Lower leg skin (tissue), 4 donors: ENCODE results near the gene ADAMTS6. TPM values are rescaled to one million over a fixed set of nuclear protein-coding genes. Genes with fewer than 3 reads are reported as not detected.

ENCODE experiments used
- DNase-seq, 2 donors: peaks; one replicate each; pipeline ENCODE4 v3.0.0-alpha.2; 2019; ENCODE audit warnings: low spot score in 2 of 2
- H3K4me3 ChIP-seq: fragments of 200-600 bp; sonication (generic); 2 replicates; pipeline ENCODE4 v1.5.1; 2017; ENCODE audit warnings: mild to moderate bottlenecking, low read depth; ENCODE audit not compliant: poor library complexity, severe bottlenecking
- POLR2A ChIP-seq, 2 donors: fragments of 450-650 bp; IDR thresholded peaks; one replicate each; pipeline ENCODE4 v1.6.1; 2016 to 2017; ENCODE audit warnings: antibody characterized with exemption in 2 of 2, mild to moderate bottlenecking in 1 of 2, moderate library complexity in 1 of 2
- WGBS, 2 donors: methylation state at CpG; one replicate each; pipeline ENCODE4 v1.1.5; 2018; 5-methylcytosine and 5-hydroxymethylcytosine counted together
- intact Hi-C: fragments of 100-400 bp; cut with DNase I; formaldehyde crosslinking; loops from one replicate; pipeline ENCODE4 v1.15.0; 2023; ENCODE audit warnings: low total_unique reads
- total RNA-seq, 4 donors: library from RNA; depleted of rRNA; stranded (reverse); fragments of >200 nt; gene quantifications; one replicate each; pipeline ENCODE4 v1.1.0, GENCODE V29; 2016
- TF ChIP-seq, protein P1 (sequence below), 3 donors: fragments of 450-650 bp; IDR thresholded peaks; one replicate each; pipeline ENCODE4 v1.5.1; 2016; ENCODE audit warnings: antibody characterized with exemption in 3 of 3, mild to moderate bottlenecking in 3 of 3, moderate library complexity in 2 of 3

Gene ADAMTS6
- total RNA-seq, 4 donors from 2014 or later = 0.42 to 1.1 (median 0.82) TPM

DNA sequence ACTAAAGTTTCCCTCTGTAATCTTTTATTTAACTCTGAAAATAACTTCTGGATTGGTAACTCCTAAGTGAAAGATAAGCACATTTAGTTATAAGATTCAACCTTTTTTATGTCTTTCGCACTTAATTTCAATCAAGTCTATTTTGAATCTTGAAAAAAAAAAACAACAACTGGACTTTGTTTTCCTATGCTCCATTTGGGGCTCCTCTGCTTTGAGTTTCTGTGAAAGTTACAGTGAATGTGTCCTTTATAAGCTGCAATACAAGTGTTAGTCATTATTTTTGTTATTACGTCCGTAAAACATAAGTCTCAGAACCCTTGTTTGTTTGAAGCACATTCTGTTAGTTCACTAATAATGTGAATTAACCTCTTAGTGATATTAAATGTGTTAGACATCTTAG is 276.8 kb downstream of the ADAMTS6 start:
- WGBS, 2 donors = 87 to 90% methylated on average over 3 of the region's 3 CpGs
- no peak for DNase-seq
- intact Hi-C loops = no loop called here
- no peak overlapping the region for H3K4me3 ChIP-seq
- TF ChIP-seq, protein P1, sequence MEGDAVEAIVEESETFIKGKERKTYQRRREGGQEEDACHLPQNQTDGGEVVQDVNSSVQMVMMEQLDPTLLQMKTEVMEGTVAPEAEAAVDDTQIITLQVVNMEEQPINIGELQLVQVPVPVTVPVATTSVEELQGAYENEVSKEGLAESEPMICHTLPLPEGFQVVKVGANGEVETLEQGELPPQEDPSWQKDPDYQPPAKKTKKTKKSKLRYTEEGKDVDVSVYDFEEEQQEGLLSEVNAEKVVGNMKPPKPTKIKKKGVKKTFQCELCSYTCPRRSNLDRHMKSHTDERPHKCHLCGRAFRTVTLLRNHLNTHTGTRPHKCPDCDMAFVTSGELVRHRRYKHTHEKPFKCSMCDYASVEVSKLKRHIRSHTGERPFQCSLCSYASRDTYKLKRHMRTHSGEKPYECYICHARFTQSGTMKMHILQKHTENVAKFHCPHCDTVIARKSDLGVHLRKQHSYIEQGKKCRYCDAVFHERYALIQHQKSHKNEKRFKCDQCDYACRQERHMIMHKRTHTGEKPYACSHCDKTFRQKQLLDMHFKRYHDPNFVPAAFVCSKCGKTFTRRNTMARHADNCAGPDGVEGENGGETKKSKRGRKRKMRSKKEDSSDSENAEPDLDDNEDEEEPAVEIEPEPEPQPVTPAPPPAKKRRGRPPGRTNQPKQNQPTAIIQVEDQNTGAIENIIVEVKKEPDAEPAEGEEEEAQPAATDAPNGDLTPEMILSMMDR (IDR thresholded peaks at IDR 0.05) = no peak
- no peak for TF ChIP-seq POLR2A (IDR thresholded peaks at IDR 0.05)

GRCh38 chr5:65203746-65204145 is 278.0 kb downstream of the ADAMTS6 start:
- intact Hi-C loops = no loop called here
- TF ChIP-seq POLR2A (IDR thresholded peaks at IDR 0.05) = no peak
- no peak overlapping the region for H3K4me3 ChIP-seq
- no peak for DNase-seq
- WGBS, 2 donors = 63 to 67% methylated on average over 1 of the region's 1 CpG

- no peak for DNase-seq
- TF ChIP-seq, protein P1 (IDR thresholded peaks at IDR 0.05) = no peak
- TF ChIP-seq POLR2A (IDR thresholded peaks at IDR 0.05) = no peak
- WGBS, 2 donors = 43 to 44% methylated on average over 3 of the region's 3 CpGs
- no peak overlapping the region for H3K4me3 ChIP-seq
- intact Hi-C loops = no loop called here
Observed at GRCh38 chr5:65199993-65200675, 281.6 kb downstream of the ADAMTS6 start.

DNA sequence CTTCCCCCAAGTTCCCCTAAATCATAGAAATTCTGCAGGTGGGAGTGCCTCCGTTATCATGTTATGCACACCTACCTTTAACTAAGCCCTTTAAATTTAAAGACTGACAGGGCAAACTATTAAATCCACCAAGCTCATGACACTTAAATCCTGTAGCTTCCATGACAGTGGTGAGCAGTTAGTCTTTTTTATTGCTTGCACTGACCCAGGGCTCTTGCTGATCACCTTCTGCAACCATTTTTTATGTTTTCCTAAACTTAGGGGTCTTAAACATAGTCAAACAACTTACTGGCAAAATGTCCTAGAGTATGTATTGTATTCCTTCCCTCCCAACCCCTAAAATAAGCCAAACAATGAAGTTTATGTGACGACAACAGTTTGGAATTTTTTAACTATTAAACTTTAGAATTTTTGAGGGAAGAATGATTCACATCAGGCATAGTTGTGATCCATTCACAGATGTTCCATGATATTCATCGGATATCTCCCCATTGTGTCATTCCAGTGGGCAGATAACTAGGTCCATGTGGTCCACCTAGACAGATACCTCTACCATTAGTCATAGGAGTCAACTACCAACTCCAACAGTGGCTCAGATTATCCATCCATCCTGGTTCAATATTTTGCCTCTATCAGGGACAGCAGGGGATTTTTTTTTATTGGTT is 283.1 kb downstream of the ADAMTS6 start:
- DNase-seq = no peak
- no peak for TF ChIP-seq POLR2A (IDR thresholded peaks at IDR 0.05)
- TF ChIP-seq, protein P1 (IDR thresholded peaks at IDR 0.05) = no peak
- intact Hi-C loops = no loop called here
- 70 to 76% methylated on average over 3 of the region's 3 CpGs for WGBS, 2 donors
- H3K4me3 ChIP-seq = no peak overlapping the region

GRCh38 chr5:65197531-65198455 is 283.9 kb downstream of the ADAMTS6 start:
- TF ChIP-seq, protein P1 (IDR thresholded peaks at IDR 0.05) = no peak
- no peak for TF ChIP-seq POLR2A (IDR thresholded peaks at IDR 0.05)
- no peak for DNase-seq

DNA sequence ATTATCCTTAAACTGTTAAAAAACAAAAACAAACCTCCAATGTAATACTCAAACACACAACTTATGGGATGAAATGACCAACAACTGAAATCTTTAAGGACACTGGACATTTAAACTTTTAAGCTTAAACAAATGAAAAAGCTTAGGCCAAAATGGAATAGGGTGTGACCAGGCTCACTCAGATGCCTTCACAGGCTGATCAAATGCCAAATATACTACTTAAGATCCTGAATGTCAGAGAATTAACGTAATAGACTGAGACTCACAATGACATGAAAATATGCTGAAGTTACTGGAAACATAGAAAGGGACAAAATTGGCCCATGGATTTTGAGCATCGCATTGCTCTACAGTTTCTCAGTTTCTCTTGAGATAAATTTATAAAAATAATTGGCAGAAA is 286.8 kb downstream of the ADAMTS6 start:
- TF ChIP-seq, protein P1 (IDR thresholded peaks at IDR 0.05) = no peak
- TF ChIP-seq POLR2A (IDR thresholded peaks at IDR 0.05) = no peak
- H3K4me3 ChIP-seq = no peak overlapping the region
- DNase-seq = no peak
- intact Hi-C loops = no loop called here
- WGBS, 2 donors = 80% methylated on average over 2 of the region's 2 CpGs

More at GRCh38 chr5:65197531-65198455, 283.9 kb downstream of the ADAMTS6 start:
- no peak overlapping the region for H3K4me3 ChIP-seq
- WGBS, 2 donors = 72 to 74% methylated on average over 5 of the region's 5 CpGs
- intact Hi-C loops = no loop called here
